ENCODE measurements around the gene TRIO. TPM values are rescaled to one million over a fixed set of nuclear protein-coding genes. Genes with fewer than 3 reads are reported as not detected.

TRIO gene
- total and polyA plus RNA-seq, 11 donors: 35.2 to 99.1 (median 58.4) TPM

- DNase-seq: no peak
- WGBS, 4 donors: 83 to 90% (median 88%) methylated on average over 4 of the region's 4 CpGs
Observed at GRCh38 chr5:14171046-14171445, 27.9 kb downstream of the TRIO start.

GRCh38 chr5:14171621-14172020, 28.5 kb downstream of the TRIO start:
- H3K4me3 ChIP-seq: no peak overlapping the region
- 50 to 56% (median 52%) methylated on average over 3 of the region's 3 CpGs for WGBS, 4 donors
- no peaks in the 10 kb centered on the region for H3K27me3 ChIP-seq
- TF ChIP-seq POLR2A (IDR thresholded peaks at IDR 0.05) (no peak), CTCF (IDR thresholded peaks at IDR 0.05) (no peak)
- H3K36me3 ChIP-seq: no peaks in the 10 kb centered on the region
- peaks cover 13 to 73% (median 55%) of the 10 kb centered on the region in 12 donors for H3K4me1 ChIP-seq
- no peak for DNase-seq
- intact Hi-C loops (cut with DNase I): no loop called here
- H3K27ac ChIP-seq: peak overlapping the region in 1 of 12 donors; percentile 5
- peak in 1 of 4 donors; percentile 38 for ATAC-seq
- no peaks in the 10 kb centered on the region for H3K9me3 ChIP-seq

More at GRCh38 chr5:14171046-14171445, 27.9 kb downstream of the TRIO start:
- Histone ChIP-seq H3K4me3 (no peak overlapping the region), H3K4me1 (peaks cover 13 to 79% (median 57%) of the 10 kb centered on the region in 12 donors), H3K36me3 (no peaks in the 10 kb centered on the region), H3K27ac (no peak overlapping the region), H3K9me3 (no peaks in the 10 kb centered on the region), H3K27me3 (no peaks in the 10 kb centered on the region)
- TF ChIP-seq POLR2A (IDR thresholded peaks at IDR 0.05): no peak
- no peak for TF ChIP-seq CTCF (IDR thresholded peaks at IDR 0.05)
- ATAC-seq: no peak
- intact Hi-C loops (cut with DNase I): no loop called here

- intact Hi-C loops (cut with DNase I): no loop called here
- H3K27ac ChIP-seq: peak overlapping the region in 1 of 12 donors; percentile 5
- H3K9me3 ChIP-seq: no peaks in the 10 kb centered on the region
- peaks cover 12 to 72% (median 51%) of the 10 kb centered on the region in 12 donors for H3K4me1 ChIP-seq
- no peaks in the 10 kb centered on the region for H3K27me3 ChIP-seq
- H3K36me3 ChIP-seq: no peaks in the 10 kb centered on the region
- ATAC-seq (no peak), DNase-seq (no peak)
- H3K4me3 ChIP-seq: no peak overlapping the region
- WGBS, 4 donors: 70 to 79% (median 74%) methylated on average over 5 of the region's 5 CpGs
- no peak for TF ChIP-seq POLR2A (IDR thresholded peaks at IDR 0.05)
- TF ChIP-seq CTCF (IDR thresholded peaks at IDR 0.05): no peak
Observed at GRCh38 chr5:14172149-14172795, 29.1 kb downstream of the TRIO start.

GRCh38 chr5:14173377-14174229, 30.5 kb downstream of the TRIO start:
- Histone ChIP-seq H3K27ac (peak overlapping the region in 2 of 12 donors; percentile 3 to 23), H3K9me3 (no peaks in the 10 kb centered on the region), H3K4me3 (no peak overlapping the region), H3K4me1 (peaks cover 5 to 68% (median 50%) of the 10 kb centered on the region in 12 donors), H3K27me3 (no peaks in the 10 kb centered on the region), H3K36me3 (no peaks in the 10 kb centered on the region)
- intact Hi-C loops (cut with DNase I): no loop called here
- 72 to 77% (median 74%) methylated on average over 15 of the region's 15 CpGs for WGBS, 4 donors
- TF ChIP-seq CTCF (IDR thresholded peaks at IDR 0.05) (no peak), POLR2A (IDR thresholded peaks at IDR 0.05) (no peak)
- ATAC-seq (peak; percentile 8 to 46 (median 24)), DNase-seq (no peak)
